ENCODE data around the gene S100A13.
"Not testable (repeated sequence)": the region's sequence is repeated elsewhere in the genome, so short reads cannot be mapped to it uniquely, and the experiment has no call there.

The S100A13 gene

GRCh38 chr1:153585006-153585405, 42.3 kb downstream of the S100A13 start:
- H3K9ac ChIP-seq (ENCODE audit: insufficient read length, low read depth) = no peak overlapping the region
- H3K9me3 ChIP-seq (ENCODE audit: insufficient read depth, low read length) = peaks cover 9% of the 10 kb centered on the region; the same call in 1 of the 2 replicates
- TF ChIP-seq ZNF274 (IDR thresholded peaks at IDR 0.05; ENCODE audit: low read depth, low read length) = no peak
- TF ChIP-seq SUZ12 (IDR thresholded peaks at IDR 0.05; ENCODE audit: extremely low read depth, insufficient read depth, insufficient read length) = no peak
- TF ChIP-seq YY1 (IDR thresholded peaks at IDR 0.05; ENCODE audit: insufficient read depth, insufficient read length) = no peak
- no peaks in the 10 kb centered on the region for H3K36me3 ChIP-seq (ENCODE audit: insufficient read depth, insufficient read length, low read length)
- peaks cover 5% of the 10 kb centered on the region for H3K4me1 ChIP-seq (ENCODE audit: insufficient read depth, insufficient read length)
- H3K27me3 ChIP-seq (ENCODE audit: insufficient read depth, insufficient read length) = no peaks in the 10 kb centered on the region
- no peak for DNase-seq (ENCODE audit: low read depth, low spot score)
- no peak overlapping the region for H3K4me3 ChIP-seq (ENCODE audit: insufficient read length, low read depth)

DNA sequence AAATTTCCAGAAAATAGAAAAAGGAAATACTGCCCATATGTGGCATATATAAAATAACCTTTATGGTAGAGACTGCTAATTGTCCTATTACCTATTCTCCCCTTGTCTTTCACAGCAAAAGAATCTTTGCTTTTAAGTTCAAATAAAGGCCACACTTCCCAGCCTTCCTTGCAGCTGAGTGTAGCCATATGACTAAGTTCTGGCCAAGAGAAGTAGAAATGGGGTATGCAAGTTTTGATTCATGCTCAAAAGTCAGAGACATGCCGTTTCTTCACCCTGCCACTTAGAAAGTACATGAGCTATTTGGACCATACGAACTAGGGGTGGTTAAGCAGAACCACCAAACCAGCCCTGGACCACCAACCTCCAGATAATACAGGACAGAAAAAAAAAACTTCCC, 43.3 kb downstream of the S100A13 start:
- Histone ChIP-seq H3K27me3 (ENCODE audit: insufficient read depth, insufficient read length) (no peaks in the 10 kb centered on the region), H3K4me3 (ENCODE audit: insufficient read length, low read depth) (no peak overlapping the region), H3K4me1 (ENCODE audit: insufficient read depth, insufficient read length) (peaks cover 5% of the 10 kb centered on the region), H3K9ac (ENCODE audit: insufficient read length, low read depth) (no peak overlapping the region), H3K36me3 (ENCODE audit: insufficient read depth, insufficient read length, low read length) (no peaks in the 10 kb centered on the region), H3K9me3 (ENCODE audit: insufficient read depth, low read length) (peaks cover 9% of the 10 kb centered on the region; the same call in 1 of the 2 replicates)
- DNase-seq (ENCODE audit: low read depth, low spot score) = no peak
- no peak for TF ChIP-seq ZNF274 (IDR thresholded peaks at IDR 0.05; ENCODE audit: low read depth, low read length)

DNA sequence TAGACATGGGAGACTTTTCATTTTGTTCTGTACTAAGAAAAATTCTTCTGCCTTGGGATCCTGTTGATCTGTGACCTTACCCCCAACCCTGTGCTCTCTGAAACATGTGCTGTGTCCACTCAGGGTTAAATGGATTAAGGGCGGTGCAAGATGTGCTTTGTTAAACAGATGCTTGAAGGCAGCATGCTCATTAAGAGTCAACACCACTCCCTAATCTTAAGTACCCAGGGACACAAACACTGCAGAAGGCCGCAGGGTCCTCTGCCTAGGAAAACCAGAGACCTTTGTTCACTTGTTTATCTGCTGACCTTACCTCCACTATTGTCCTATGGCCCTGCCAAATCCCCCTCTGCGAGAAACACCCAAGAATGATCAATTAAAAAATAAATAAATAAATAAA, 43.8 kb downstream of the S100A13 start:
- H3K36me3 ChIP-seq (ENCODE audit: insufficient read depth, insufficient read length, low read length); H3K27me3 ChIP-seq (ENCODE audit: insufficient read depth, insufficient read length); H3K4me1 ChIP-seq (ENCODE audit: insufficient read depth, insufficient read length); DNase-seq (ENCODE audit: low read depth, low spot score); H3K9ac ChIP-seq (ENCODE audit: insufficient read length, low read depth); H3K4me3 ChIP-seq (ENCODE audit: insufficient read length, low read depth); H3K9me3 ChIP-seq (ENCODE audit: insufficient read depth, low read length): not testable (repeated sequence)

- not testable (repeated sequence) for H3K27me3 ChIP-seq (ENCODE audit: insufficient read depth, insufficient read length); H3K36me3 ChIP-seq (ENCODE audit: insufficient read depth, insufficient read length, low read length); DNase-seq (ENCODE audit: low read depth, low spot score); H3K9me3 ChIP-seq (ENCODE audit: insufficient read depth, low read length); H3K9ac ChIP-seq (ENCODE audit: insufficient read length, low read depth); H3K4me1 ChIP-seq (ENCODE audit: insufficient read depth, insufficient read length); H3K4me3 ChIP-seq (ENCODE audit: insufficient read length, low read depth)
Observed at GRCh38 chr1:153582836-153583235, 44.5 kb downstream of the S100A13 start.

DNA sequence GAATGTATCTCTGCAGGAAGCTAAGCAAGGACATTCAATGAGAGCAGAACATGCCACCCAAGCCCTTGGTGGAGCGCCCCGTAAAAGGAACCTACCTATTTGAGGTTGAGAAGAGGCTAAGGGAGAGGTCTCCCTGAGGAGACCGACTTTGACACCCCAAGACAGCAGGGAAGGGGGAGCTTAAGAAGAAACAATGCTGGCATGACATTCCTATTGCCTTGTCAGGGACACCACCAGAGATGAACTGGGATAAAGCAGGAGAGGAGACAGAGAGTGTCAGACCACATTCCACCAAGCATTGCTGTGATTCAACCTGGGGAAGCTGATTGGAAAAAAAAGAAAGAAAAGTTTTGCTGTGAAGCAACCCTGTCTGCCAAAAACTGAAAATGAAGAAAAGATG, 48.4 kb downstream of the S100A13 start:
- Histone ChIP-seq H3K9ac (ENCODE audit: insufficient read length, low read depth) (no peak overlapping the region), H3K36me3 (ENCODE audit: insufficient read depth, insufficient read length, low read length) (no peaks in the 10 kb centered on the region), H3K9me3 (ENCODE audit: insufficient read depth, low read length) (peaks cover 29% of the 10 kb centered on the region; the same call in 1 of the 2 replicates), H3K4me3 (ENCODE audit: insufficient read length, low read depth) (no peak overlapping the region), H3K4me1 (ENCODE audit: insufficient read depth, insufficient read length) (peaks cover 4% of the 10 kb centered on the region), H3K27me3 (ENCODE audit: insufficient read depth, insufficient read length) (no peaks in the 10 kb centered on the region)
- no peak for TF ChIP-seq ZNF274 (IDR thresholded peaks at IDR 0.05; ENCODE audit: low read depth, low read length)
- no peak for TF ChIP-seq SUZ12 (IDR thresholded peaks at IDR 0.05; ENCODE audit: extremely low read depth, insufficient read depth, insufficient read length)
- TF ChIP-seq YY1 (IDR thresholded peaks at IDR 0.05; ENCODE audit: insufficient read depth, insufficient read length) = no peak
- no peak for DNase-seq (ENCODE audit: low read depth, low spot score)

DNA sequence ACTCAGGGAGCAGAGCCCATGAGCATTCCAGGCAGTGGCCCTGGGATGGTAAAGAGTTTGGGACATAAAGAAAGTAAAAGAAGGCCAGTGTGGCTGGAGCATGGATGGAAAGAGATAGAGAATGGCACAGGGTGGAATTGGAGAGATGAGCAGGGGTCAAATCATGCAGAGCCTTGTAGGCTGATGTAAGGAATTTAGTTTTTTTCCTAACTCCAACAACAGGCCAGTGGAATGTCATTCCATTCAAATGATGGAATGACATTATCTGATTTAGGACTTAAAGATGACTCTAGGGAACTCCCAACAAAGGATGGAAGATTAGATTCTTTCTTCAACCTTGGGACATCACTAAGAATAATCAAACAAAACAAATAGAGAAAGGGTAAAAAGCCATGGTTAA, 48.8 kb downstream of the S100A13 start:
- TF ChIP-seq SUZ12 (IDR thresholded peaks at IDR 0.05; ENCODE audit: extremely low read depth, insufficient read depth, insufficient read length) (no peak), ZNF274 (IDR thresholded peaks at IDR 0.05; ENCODE audit: low read depth, low read length) (no peak), YY1 (IDR thresholded peaks at IDR 0.05; ENCODE audit: insufficient read depth, insufficient read length) (no peak)
- no peak for DNase-seq (ENCODE audit: low read depth, low spot score)
- no peaks in the 10 kb centered on the region for H3K36me3 ChIP-seq (ENCODE audit: insufficient read depth, insufficient read length, low read length)
- no peak overlapping the region for H3K4me3 ChIP-seq (ENCODE audit: insufficient read length, low read depth)
- H3K27me3 ChIP-seq (ENCODE audit: insufficient read depth, insufficient read length) = no peaks in the 10 kb centered on the region
- peaks cover 2% of the 10 kb centered on the region for H3K4me1 ChIP-seq (ENCODE audit: insufficient read depth, insufficient read length)
- peaks cover 30% of the 10 kb centered on the region; the same call in 1 of the 2 replicates for H3K9me3 ChIP-seq (ENCODE audit: insufficient read depth, low read length)
- H3K9ac ChIP-seq (ENCODE audit: insufficient read length, low read depth) = no peak overlapping the region

- H3K9ac ChIP-seq (ENCODE audit: insufficient read length, low read depth) = no peak overlapping the region
Observed at GRCh38 chr1:153577624-153578051, 49.7 kb downstream of the S100A13 start.

DNA sequence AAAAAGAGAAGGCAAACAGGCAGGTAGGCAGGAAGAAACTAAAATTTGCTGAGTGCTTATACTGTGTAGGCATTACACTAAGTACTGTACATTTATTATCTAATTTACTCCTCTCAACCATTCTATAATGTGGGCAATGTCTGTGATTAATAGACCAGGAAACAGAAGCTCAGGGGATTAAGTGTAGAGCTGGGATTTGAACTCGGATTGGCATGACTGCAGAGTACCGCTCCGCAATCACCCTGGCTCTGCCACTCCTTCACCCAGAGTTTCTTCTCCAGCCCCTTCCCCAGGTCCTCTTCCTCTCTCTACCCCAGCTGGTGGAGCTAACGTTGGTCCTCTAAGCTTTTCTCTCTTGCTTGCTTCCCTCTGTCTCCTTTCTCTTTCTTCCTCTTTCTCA, 50.2 kb downstream of the S100A13 start:
- no peak overlapping the region for H3K9ac ChIP-seq (ENCODE audit: insufficient read length, low read depth)
- H3K9me3 ChIP-seq (ENCODE audit: insufficient read depth, low read length) = peaks cover 28% of the 10 kb centered on the region; the same call in 1 of the 2 replicates
- H3K4me1 ChIP-seq (ENCODE audit: insufficient read depth, insufficient read length) = peaks cover 2% of the 10 kb centered on the region
- DNase-seq (ENCODE audit: low read depth, low spot score) = no peak
- no peak for TF ChIP-seq ZNF274 (IDR thresholded peaks at IDR 0.05; ENCODE audit: low read depth, low read length)
- no peak for TF ChIP-seq SUZ12 (IDR thresholded peaks at IDR 0.05; ENCODE audit: extremely low read depth, insufficient read depth, insufficient read length)
- TF ChIP-seq YY1 (IDR thresholded peaks at IDR 0.05; ENCODE audit: insufficient read depth, insufficient read length) = no peak
- H3K27me3 ChIP-seq (ENCODE audit: insufficient read depth, insufficient read length) = no peaks in the 10 kb centered on the region
- H3K4me3 ChIP-seq (ENCODE audit: insufficient read length, low read depth) = no peak overlapping the region
- no peaks in the 10 kb centered on the region for H3K36me3 ChIP-seq (ENCODE audit: insufficient read depth, insufficient read length, low read length)

More at GRCh38 chr1:153577624-153578051, 49.7 kb downstream of the S100A13 start:
- H3K36me3 ChIP-seq (ENCODE audit: insufficient read depth, insufficient read length, low read length) = no peaks in the 10 kb centered on the region
- H3K4me3 ChIP-seq (ENCODE audit: insufficient read length, low read depth) = no peak overlapping the region
- peaks cover 2% of the 10 kb centered on the region for H3K4me1 ChIP-seq (ENCODE audit: insufficient read depth, insufficient read length)
- DNase-seq (ENCODE audit: low read depth, low spot score) = no peak
- H3K27me3 ChIP-seq (ENCODE audit: insufficient read depth, insufficient read length) = no peaks in the 10 kb centered on the region
- H3K9me3 ChIP-seq (ENCODE audit: insufficient read depth, low read length) = peaks cover 30% of the 10 kb centered on the region; the same call in 1 of the 2 replicates
- no peak for TF ChIP-seq YY1 (IDR thresholded peaks at IDR 0.05; ENCODE audit: insufficient read depth, insufficient read length)
- no peak for TF ChIP-seq ZNF274 (IDR thresholded peaks at IDR 0.05; ENCODE audit: low read depth, low read length)
- TF ChIP-seq SUZ12 (IDR thresholded peaks at IDR 0.05; ENCODE audit: extremely low read depth, insufficient read depth, insufficient read length) = no peak

GRCh38 chr1:153575497-153575896, 51.8 kb downstream of the S100A13 start:
- not testable (repeated sequence) for H3K4me1 ChIP-seq (ENCODE audit: insufficient read depth, insufficient read length); H3K27me3 ChIP-seq (ENCODE audit: insufficient read depth, insufficient read length); H3K4me3 ChIP-seq (ENCODE audit: insufficient read length, low read depth); DNase-seq (ENCODE audit: low read depth, low spot score); H3K9ac ChIP-seq (ENCODE audit: insufficient read length, low read depth); H3K36me3 ChIP-seq (ENCODE audit: insufficient read depth, insufficient read length, low read length)
- peaks cover 21% of the 10 kb centered on the region; the same call in 1 of the 2 replicates for H3K9me3 ChIP-seq (ENCODE audit: insufficient read depth, low read length)

GRCh38 chr1:153575081-153575491, 52.2 kb downstream of the S100A13 start:
- not testable (repeated sequence) for H3K9ac ChIP-seq (ENCODE audit: insufficient read length, low read depth); H3K4me1 ChIP-seq (ENCODE audit: insufficient read depth, insufficient read length)

More at GRCh38 chr1:153575081-153575491, 52.2 kb downstream of the S100A13 start:
- peaks cover 21% of the 10 kb centered on the region; the same call in 1 of the 2 replicates for H3K9me3 ChIP-seq (ENCODE audit: insufficient read depth, low read length)
- not testable (repeated sequence) for H3K36me3 ChIP-seq (ENCODE audit: insufficient read depth, insufficient read length, low read length); H3K4me3 ChIP-seq (ENCODE audit: insufficient read length, low read depth); DNase-seq (ENCODE audit: low read depth, low spot score); H3K27me3 ChIP-seq (ENCODE audit: insufficient read depth, insufficient read length)
